Endothelial cell of umbilical vein (primary cell): Measurements from ENCODE around the gene SLC9B1.
"Not testable (repeated sequence)": the region's sequence is repeated elsewhere in the genome, so short reads cannot be mapped to it uniquely, and the experiment has no call there.

Experiments used
- CTCF ChIP-seq, 2 donors: IDR thresholded peaks; 1 replicate in 1 of 2; 2 replicates in 1 of 2; pipeline ENCODE4 v1.5.1; 2011; ENCODE audit warnings: low read length in 2 of 2, mild to moderate bottlenecking in 2 of 2, moderate library complexity in 2 of 2, control low read depth in 1 of 2, inconsistent platforms in 1 of 2, low read depth in 1 of 2; ENCODE audit not compliant: insufficient read depth in 1 of 2; ENCODE audit errors: extremely low read depth in 1 of 2
- FOS ChIP-seq: IDR thresholded peaks from 2 replicates; pipeline ENCODE4 v1.6.1; 2011; ENCODE audit warnings: mild to moderate bottlenecking, low read length, moderate library complexity, borderline replicate concordance; ENCODE audit not compliant: insufficient read depth
- MAX ChIP-seq: IDR thresholded peaks from 2 replicates; pipeline ENCODE4 v1.6.1; 2011; ENCODE audit not compliant: insufficient read depth, insufficient read length
- POLR2A ChIP-seq: IDR thresholded peaks from 2 replicates; pipeline ENCODE4 v1.6.1; 2012; ENCODE audit warnings: low read depth, mild to moderate bottlenecking, control low read depth, low read length
- POLR2AphosphoS5 ChIP-seq: IDR thresholded peaks from 2 replicates; pipeline ENCODE4 v1.6.1; 2012; ENCODE audit warnings: low read depth, mild to moderate bottlenecking, control low read depth, low read length, moderate library complexity; ENCODE audit not compliant: insufficient read depth

GRCh38 chr4:102896547-102896946, 123.0 kb downstream of the SLC9B1 start:
- not testable (repeated sequence) for TF ChIP-seq POLR2A; CTCF (IDR thresholded peaks at IDR 0.05; ENCODE audit: extremely low read depth in 1 of 2, insufficient read depth in 1 of 2, low read depth in 1 of 2, low read length in 2 of 2); POLR2AphosphoS5; FOS; MAX
